MM.1S (cell line): ENCODE measurements around the gene BARHL1.

Source experiments
- DNase-seq: peaks from one replicate; pipeline ENCODE4 v3.0.0-alpha.2; 2015
- H2AFZ ChIP-seq: fragments of 300-600 bp; sonication (generic); 2 replicates; pipeline ENCODE4 v1.6.0; 2016; ENCODE audit warnings: antibody characterized with exemption, low read length
- H3F3A ChIP-seq: fragments of 300-600 bp; sonication (generic); 2 replicates; pipeline ENCODE4 v1.6.1; 2016; ENCODE audit warnings: mild to moderate bottlenecking, antibody characterized with exemption, low read length, moderate library complexity, mixed read lengths; ENCODE audit not compliant: insufficient read depth
- H3K27ac ChIP-seq: fragments of 300-600 bp; sonication (generic); 2 replicates; pipeline ENCODE4 v1.5.1; 2016; ENCODE audit warnings: mild to moderate bottlenecking, low read length
- H3K27me3 ChIP-seq: fragments of 300-600 bp; sonication (generic); replicated peaks from 2 replicates; pipeline ENCODE4 v1.6.0; 2016; ENCODE audit warnings: low read length; ENCODE audit not compliant: insufficient read depth
- H3K36me3 ChIP-seq: fragments of 300-600 bp; sonication (generic); replicated peaks from 2 replicates; pipeline ENCODE4 v1.6.1; 2016; ENCODE audit warnings: mild to moderate bottlenecking, low read length, mixed read lengths; ENCODE audit not compliant: insufficient read depth
- H3K4me1 ChIP-seq: fragments of 300-600 bp; sonication (generic); 2 replicates; pipeline ENCODE4 v1.6.1; 2016; ENCODE audit warnings: low read length, mixed read lengths
- H3K4me2 ChIP-seq: fragments of 300-600 bp; sonication (generic); 2 replicates; pipeline ENCODE4 v1.6.0; 2016; ENCODE audit warnings: low read depth, low read length
- H3K4me3 ChIP-seq: fragments of 300-600 bp; sonication (generic); 2 replicates; pipeline ENCODE4 v1.5.1; 2016; ENCODE audit warnings: low read length, mixed read lengths
- H3K79me2 ChIP-seq: fragments of 300-600 bp; sonication (generic); 2 replicates; pipeline ENCODE4 v1.6.1; 2016; ENCODE audit warnings: mixed run types, low read length, mixed read lengths
- H3K9ac ChIP-seq: fragments of 300-600 bp; sonication (generic); 2 replicates; pipeline ENCODE4 v1.6.1; 2016; ENCODE audit warnings: low read length, mixed read lengths
- H3K9me2 ChIP-seq: fragments of 300-600 bp; sonication (generic); replicated peaks from 2 replicates; pipeline ENCODE4 v1.6.1; 2016; ENCODE audit warnings: mild to moderate bottlenecking, low read length, mixed read lengths; ENCODE audit not compliant: insufficient read depth
- H3K9me3 ChIP-seq: fragments of 300-600 bp; sonication (generic); replicated peaks from 2 replicates; pipeline ENCODE4 v1.6.1; 2016; ENCODE audit warnings: mild to moderate bottlenecking, low read length, mixed read lengths; ENCODE audit not compliant: insufficient read depth
- H4K20me1 ChIP-seq: fragments of 300-600 bp; sonication (generic); 2 replicates; pipeline ENCODE4 v1.6.1; 2016; ENCODE audit warnings: mild to moderate bottlenecking, low read length, moderate library complexity, mixed read lengths; ENCODE audit not compliant: insufficient read depth
- EZH2 ChIP-seq: fragments of 300-600 bp; sonication (generic); optimal IDR thresholded peaks from 2 replicates; pipeline ENCODE3; 2017; ENCODE audit warnings: low read depth, mild to moderate bottlenecking, antibody characterized with exemption, low read length, mixed read lengths
- EZH2phosphoT487 ChIP-seq: fragments of 300-600 bp; sonication (generic); IDR thresholded peaks from 2 replicates; pipeline ENCODE4 v1.6.1; 2018; ENCODE audit warnings: antibody characterized with exemption, low read length
- TF ChIP-seq, protein P1 (sequence below): fragments of 300-600 bp; sonication (generic); IDR thresholded peaks from 2 replicates; pipeline ENCODE4 v1.5.1; 2016; ENCODE audit warnings: antibody characterized with exemption, low read length, mixed read lengths

Gene BARHL1

GRCh38 chr9:132594412-132594811, 12.0 kb downstream of the BARHL1 start:
- Histone ChIP-seq H4K20me1 (0 out of 2 replicates have a peak, but pooled peaks cover 3% of the 10 kb centered on the region), H3K4me2 (no peak overlapping the region), H3K27me3 (no peaks in the 10 kb centered on the region; the same call in 1 of the 2 replicates), H3K36me3 (no peaks in the 10 kb centered on the region), H3F3A (no peaks in the 10 kb centered on the region), H3K4me1 (no peaks in the 10 kb centered on the region), H3K9me3 (no peaks in the 10 kb centered on the region), H3K27ac (no peak overlapping the region), H3K9me2 (no peaks in the 10 kb centered on the region), H3K79me2 (no peaks in the 10 kb centered on the region), H2AFZ (no peak overlapping the region), H3K9ac (no peak overlapping the region), H3K4me3 (no peak overlapping the region)
- no peak for DNase-seq
- no peak for TF ChIP-seq EZH2
- TF ChIP-seq, protein P1, sequence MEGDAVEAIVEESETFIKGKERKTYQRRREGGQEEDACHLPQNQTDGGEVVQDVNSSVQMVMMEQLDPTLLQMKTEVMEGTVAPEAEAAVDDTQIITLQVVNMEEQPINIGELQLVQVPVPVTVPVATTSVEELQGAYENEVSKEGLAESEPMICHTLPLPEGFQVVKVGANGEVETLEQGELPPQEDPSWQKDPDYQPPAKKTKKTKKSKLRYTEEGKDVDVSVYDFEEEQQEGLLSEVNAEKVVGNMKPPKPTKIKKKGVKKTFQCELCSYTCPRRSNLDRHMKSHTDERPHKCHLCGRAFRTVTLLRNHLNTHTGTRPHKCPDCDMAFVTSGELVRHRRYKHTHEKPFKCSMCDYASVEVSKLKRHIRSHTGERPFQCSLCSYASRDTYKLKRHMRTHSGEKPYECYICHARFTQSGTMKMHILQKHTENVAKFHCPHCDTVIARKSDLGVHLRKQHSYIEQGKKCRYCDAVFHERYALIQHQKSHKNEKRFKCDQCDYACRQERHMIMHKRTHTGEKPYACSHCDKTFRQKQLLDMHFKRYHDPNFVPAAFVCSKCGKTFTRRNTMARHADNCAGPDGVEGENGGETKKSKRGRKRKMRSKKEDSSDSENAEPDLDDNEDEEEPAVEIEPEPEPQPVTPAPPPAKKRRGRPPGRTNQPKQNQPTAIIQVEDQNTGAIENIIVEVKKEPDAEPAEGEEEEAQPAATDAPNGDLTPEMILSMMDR, result no peak
- TF ChIP-seq EZH2phosphoT487, result no peak

DNA sequence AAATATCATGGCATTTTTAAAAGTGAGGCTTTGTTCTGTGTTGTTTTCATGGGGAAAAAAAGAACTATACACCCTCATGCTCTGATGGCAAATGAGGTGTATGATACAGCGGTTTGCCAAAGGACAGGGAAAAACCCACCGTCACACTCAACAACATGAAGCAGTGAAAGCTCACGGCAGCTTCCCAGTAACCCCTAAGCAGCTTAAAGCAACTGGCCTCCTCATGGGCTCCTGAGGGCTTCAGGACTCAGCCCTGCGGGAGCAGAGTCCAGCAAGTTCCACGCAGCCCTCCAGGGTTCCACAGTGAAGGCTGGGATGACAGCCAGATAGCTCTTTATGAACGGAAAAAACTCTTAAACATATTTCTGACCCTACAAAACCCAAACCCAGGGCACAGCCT, 12.9 kb downstream of the BARHL1 start:
- no peak overlapping the region for H3K4me2 ChIP-seq

DNA sequence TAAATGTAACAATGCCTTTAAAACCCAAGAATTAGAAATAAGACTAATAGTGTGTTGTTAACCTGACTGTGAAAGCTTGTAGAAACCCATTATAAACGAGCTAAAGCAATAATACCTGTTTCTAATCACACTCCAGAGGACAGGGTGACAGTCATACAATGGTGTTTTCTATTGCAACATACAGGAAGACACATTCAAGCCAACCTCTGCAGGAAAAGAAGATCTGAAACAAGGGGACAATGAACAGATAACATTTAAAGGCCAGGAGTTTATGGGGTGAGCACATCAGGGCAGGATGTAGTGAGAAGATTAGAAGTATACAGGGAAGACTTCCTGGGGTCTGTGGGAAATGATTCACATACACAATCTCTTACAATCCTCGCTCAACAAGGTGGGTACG, 13.8 kb downstream of the BARHL1 start:
- H3K9me3 ChIP-seq, result no peaks in the 10 kb centered on the region
- H3K36me3 ChIP-seq, result no peaks in the 10 kb centered on the region

More for the DNA sequence above, 12.9 kb downstream of the BARHL1 start:
- Histone ChIP-seq H3K36me3 (no peaks in the 10 kb centered on the region), H3K4me3 (no peak overlapping the region), H3K9ac (no peak overlapping the region), H3K9me3 (no peaks in the 10 kb centered on the region), H3K27ac (no peak overlapping the region), H4K20me1 (0 out of 2 replicates have a peak, but pooled peaks cover 3% of the 10 kb centered on the region), H3K4me1 (no peaks in the 10 kb centered on the region), H2AFZ (no peak overlapping the region), H3K79me2 (no peaks in the 10 kb centered on the region), H3F3A (no peaks in the 10 kb centered on the region), H3K9me2 (no peaks in the 10 kb centered on the region), H3K27me3 (no peaks in the 10 kb centered on the region)
- TF ChIP-seq EZH2 (no peak), EZH2phosphoT487 (no peak)
- TF ChIP-seq, protein P1, result no peak
- no peak for DNase-seq

More for the DNA sequence above, 13.8 kb downstream of the BARHL1 start:
- Histone ChIP-seq H3K79me2 (no peaks in the 10 kb centered on the region), H3F3A (no peaks in the 10 kb centered on the region), H3K27me3 (no peaks in the 10 kb centered on the region), H2AFZ (no peak overlapping the region), H3K4me2 (no peak overlapping the region), H3K4me1 (no peaks in the 10 kb centered on the region), H3K9ac (no peak overlapping the region), H4K20me1 (0 out of 2 replicates have a peak, but pooled peaks cover 3% of the 10 kb centered on the region), H3K4me3 (no peak overlapping the region), H3K27ac (no peak overlapping the region), H3K9me2 (no peaks in the 10 kb centered on the region)
- DNase-seq, result no peak
- no peak for TF ChIP-seq EZH2
- no peak for TF ChIP-seq EZH2phosphoT487
- TF ChIP-seq, protein P1, result no peak
